SK-N-MC (cell line): ENCODE results near the gene ACADL.

Experiments
- EZH2 ChIP-seq: fragments of 200-600 bp; sonication (generic); IDR thresholded peaks from one replicate; pipeline ENCODE4 v1.6.1; 2017; ENCODE audit warnings: antibody characterized with exemption
- POLR2AphosphoS5 ChIP-seq: IDR thresholded peaks from 2 replicates; pipeline ENCODE4 v1.6.1; 2012; ENCODE audit warnings: mild to moderate bottlenecking, low read depth, low read length, borderline replicate concordance

DNA sequence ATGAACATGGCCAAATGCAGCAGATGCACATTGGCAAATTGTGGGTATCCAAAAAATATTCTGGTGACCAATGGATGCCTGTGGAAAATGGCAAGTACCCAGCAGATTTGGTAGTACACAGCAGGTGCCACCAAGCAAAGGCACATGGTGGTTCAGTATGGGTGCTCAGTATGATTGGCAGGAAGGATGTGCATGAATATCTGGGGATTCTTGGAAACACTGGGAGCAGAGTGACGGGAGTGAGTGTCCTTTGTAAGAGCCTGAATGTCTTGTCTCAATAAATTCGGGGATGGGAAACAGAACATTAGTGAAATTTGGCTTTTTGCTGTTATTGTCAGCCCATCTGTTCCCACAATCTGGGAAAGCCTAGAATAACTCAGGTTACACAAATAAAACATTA, 36.8 kb upstream of the ACADL start:
- TF ChIP-seq EZH2 (no peak), POLR2AphosphoS5 (no peak)
